ENCODE measurements around the gene ST6GALNAC5. TPM values are rescaled to one million over a fixed set of nuclear protein-coding genes. Genes with fewer than 3 reads are reported as not detected.

Gene ST6GALNAC5
- total and polyA plus RNA-seq, 2 experiments from 2014 or later = 4.1 to 19.2 TPM

- TF ChIP-seq ZNF462 (CRISPR knock-in tag; IDR thresholded peaks at IDR 0.05) = no peak
- TF ChIP-seq ETS1 (IDR thresholded peaks at IDR 0.05) = no peak
- no peak for TF ChIP-seq CTCF (conservative IDR thresholded peaks at IDR 0.05; ENCODE audit: low read depth in 2 of 2)
- TF ChIP-seq STAT1 (IDR thresholded peaks at IDR 0.05; ENCODE audit: unreplicated experiment) = no peak
- TF ChIP-seq EZH2phosphoT487 (IDR thresholded peaks at IDR 0.05; ENCODE audit: unreplicated experiment) = no peak
- TF ChIP-seq NANOG (IDR thresholded peaks at IDR 0.05; ENCODE audit: borderline replicate concordance) = no peak
Observed at GRCh38 chr1:77016386-77016985, 149.2 kb downstream of the ST6GALNAC5 start (continued).
